Trophoblast cell (in vitro differentiated cells and primary cell): ENCODE measurements around the gene GTF2IRD1.

ENCODE experiments used
- DNase-seq, 2 donors: peaks; one replicate each; pipeline ENCODE4 v3.0.0-alpha.2; 2016
- H2AFZ ChIP-seq: 2 replicates; pipeline ENCODE4 v1.6.1; 2013; ENCODE audit warnings: low read length, moderate library complexity, mild to moderate bottlenecking; ENCODE audit not compliant: insufficient read depth, poor library complexity
- H2AK5ac ChIP-seq: 2 replicates; pipeline ENCODE4 v1.6.1; 2013; ENCODE audit warnings: mild to moderate bottlenecking, low read length
- H2BK120ac ChIP-seq: 2 replicates; pipeline ENCODE4 v1.6.1; 2013; ENCODE audit warnings: low read length, mild to moderate bottlenecking, moderate library complexity; ENCODE audit not compliant: insufficient read depth, poor library complexity
- H2BK12ac ChIP-seq: 2 replicates; pipeline ENCODE4 v1.6.1; 2013; ENCODE audit warnings: mild to moderate bottlenecking, low read length, moderate library complexity
- H2BK5ac ChIP-seq: 2 replicates; pipeline ENCODE4 v1.6.1; 2013; ENCODE audit warnings: low read length, low read depth, moderate library complexity, mild to moderate bottlenecking; ENCODE audit not compliant: poor library complexity
- H3K14ac ChIP-seq: 2 replicates; pipeline ENCODE4 v1.6.1; 2013; ENCODE audit warnings: mild to moderate bottlenecking, low read length
- H3K18ac ChIP-seq: 2 replicates; pipeline ENCODE4 v1.6.1; 2013; ENCODE audit warnings: mild to moderate bottlenecking, low read length
- H3K23ac ChIP-seq: 2 replicates; pipeline ENCODE4 v1.6.1; 2013; ENCODE audit warnings: low read length
- H3K27ac ChIP-seq: 2 replicates; pipeline ENCODE4 v1.5.1; 2013; ENCODE audit warnings: low read depth, mild to moderate bottlenecking, inconsistent platforms, low read length, moderate library complexity
- H3K27me3 ChIP-seq: 2 replicates; pipeline ENCODE4 v1.6.1; 2013; ENCODE audit warnings: inconsistent platforms, mild to moderate bottlenecking, low read length, moderate library complexity; ENCODE audit not compliant: insufficient read depth
- H3K36me3 ChIP-seq, 2 experiments: 1 replicate in 1 of 2; 2 replicates in 1 of 2; pipeline ENCODE4 v1.6.1; 2013; ENCODE audit warnings: low read length in 2 of 2, mild to moderate bottlenecking in 2 of 2, moderate library complexity in 1 of 2; ENCODE audit not compliant: insufficient read depth in 2 of 2, control insufficient read depth in 1 of 2
- H3K4ac ChIP-seq: 2 replicates; pipeline ENCODE4 v1.6.1; 2013; ENCODE audit warnings: low read depth, mild to moderate bottlenecking, low read length, moderate library complexity
- H3K4me1 ChIP-seq, 2 experiments: 1 replicate in 1 of 2; 2 replicates in 1 of 2; pipeline ENCODE4 v1.6.1; 2013; ENCODE audit warnings: low read length in 2 of 2, mild to moderate bottlenecking in 2 of 2, moderate library complexity in 1 of 2; ENCODE audit not compliant: insufficient read depth in 2 of 2, control insufficient read depth in 1 of 2
- H3K4me2 ChIP-seq: 2 replicates; pipeline ENCODE4 v1.6.1; 2013; ENCODE audit warnings: inconsistent platforms, mild to moderate bottlenecking, low read length, moderate library complexity
- H3K4me3 ChIP-seq: 2 replicates; pipeline ENCODE4 v1.5.1; 2013; ENCODE audit warnings: mild to moderate bottlenecking, low read depth, low read length, inconsistent platforms
- H3K79me1 ChIP-seq: one replicate; pipeline ENCODE4 v1.6.1; 2013; ENCODE audit warnings: low read length
- H3K79me2 ChIP-seq: 2 replicates; pipeline ENCODE4 v1.6.1; 2013; ENCODE audit warnings: low read length, mild to moderate bottlenecking; ENCODE audit not compliant: control insufficient read depth, insufficient read depth, poor library complexity
- H3K9ac ChIP-seq: 2 replicates; pipeline ENCODE4 v1.6.1; 2013; ENCODE audit warnings: mild to moderate bottlenecking, low read length
- H3K9me3 ChIP-seq: 2 replicates; pipeline ENCODE4 v1.6.1; 2013; ENCODE audit warnings: low read depth, mild to moderate bottlenecking, control low read depth, inconsistent platforms, low read length; ENCODE audit not compliant: insufficient read depth
- H4K12ac ChIP-seq: 2 replicates; pipeline ENCODE4 v1.6.1; 2013; ENCODE audit warnings: low read depth, mild to moderate bottlenecking, low read length, moderate library complexity
- H4K8ac ChIP-seq: 2 replicates; pipeline ENCODE4 v1.6.1; 2013; ENCODE audit warnings: low read depth, mild to moderate bottlenecking, low read length, moderate library complexity
- H4K91ac ChIP-seq: one replicate; pipeline ENCODE4 v1.6.1; 2013; ENCODE audit warnings: low read depth, mild to moderate bottlenecking, low read length, moderate library complexity
- WGBS: extraction: QIAGEN DNeasy Blood & Tissue Kit; methylation state at CpG from one replicate; pipeline ENCODE4 v1.1.7; 2013; ENCODE audit warnings: missing lambda C conversion rate; ENCODE audit not compliant: insufficient read length, insufficient coverage; ENCODE audit errors: extremely low coverage; 5-methylcytosine and 5-hydroxymethylcytosine counted together

Gene GTF2IRD1

GRCh38 chr7:74522281-74522905, 68.7 kb downstream of the GTF2IRD1 start:
- H3K9me3 ChIP-seq: peaks cover 2% of the 10 kb centered on the region
- H3K14ac ChIP-seq: no peak overlapping the region
- peaks cover 32 to 45% of the 10 kb centered on the region in 2 experiments for H3K36me3 ChIP-seq
- DNase-seq: peak in 1 of 2 donors; percentile 33
- no peak overlapping the region for H2AK5ac ChIP-seq
- no peak overlapping the region for H4K12ac ChIP-seq
- H3K4me3 ChIP-seq: no peak overlapping the region
- H2BK12ac ChIP-seq: no peak overlapping the region
- no peak overlapping the region for H3K18ac ChIP-seq
- H2BK5ac ChIP-seq: no peak overlapping the region
- no peak overlapping the region for H4K8ac ChIP-seq
- no peak overlapping the region for H2BK120ac ChIP-seq
- WGBS: no CpG with 5 or more reads among the region's 1 CpG
- peaks cover 0 to 5% of the 10 kb centered on the region in 2 experiments for H3K4me1 ChIP-seq
- H3K23ac ChIP-seq: no peak overlapping the region
- H2AFZ ChIP-seq: no peak overlapping the region
- no peak overlapping the region for H3K27ac ChIP-seq
- H3K4ac ChIP-seq: no peak overlapping the region
- peaks cover 3% of the 10 kb centered on the region for H3K79me1 ChIP-seq
- no peak overlapping the region for H4K91ac ChIP-seq
- H3K79me2 ChIP-seq: no peaks in the 10 kb centered on the region
- no peak overlapping the region for H3K4me2 ChIP-seq
- H3K27me3 ChIP-seq: no peaks in the 10 kb centered on the region
- no peak overlapping the region for H3K9ac ChIP-seq

- peaks cover 35 to 44% of the 10 kb centered on the region in 2 experiments for H3K36me3 ChIP-seq
- no peak for DNase-seq
- H3K4me1 ChIP-seq: peaks cover 0 to 5% of the 10 kb centered on the region in 2 experiments
- no peak overlapping the region for H3K4me3 ChIP-seq
- H3K79me2 ChIP-seq: no peaks in the 10 kb centered on the region
- no peak overlapping the region for H3K14ac ChIP-seq
- H3K27ac ChIP-seq: no peak overlapping the region
- no peak overlapping the region for H2AK5ac ChIP-seq
- no peak overlapping the region for H3K4me2 ChIP-seq
- WGBS: no CpG with 5 or more reads among the region's 4 CpGs
- no peak overlapping the region for H4K12ac ChIP-seq
- H2AFZ ChIP-seq: no peak overlapping the region
- no peak overlapping the region for H4K91ac ChIP-seq
- H2BK120ac ChIP-seq: no peak overlapping the region
- H3K18ac ChIP-seq: no peak overlapping the region
- no peak overlapping the region for H3K9ac ChIP-seq
- H2BK12ac ChIP-seq: no peak overlapping the region
- H3K4ac ChIP-seq: no peak overlapping the region
- no peak overlapping the region for H2BK5ac ChIP-seq
- H3K23ac ChIP-seq: no peak overlapping the region
- H3K79me1 ChIP-seq: peaks cover 3% of the 10 kb centered on the region
- no peak overlapping the region for H4K8ac ChIP-seq
- H3K27me3 ChIP-seq: no peaks in the 10 kb centered on the region
- H3K9me3 ChIP-seq: peaks cover 2% of the 10 kb centered on the region
Observed at GRCh38 chr7:74523015-74523414, 69.3 kb downstream of the GTF2IRD1 start.

DNA sequence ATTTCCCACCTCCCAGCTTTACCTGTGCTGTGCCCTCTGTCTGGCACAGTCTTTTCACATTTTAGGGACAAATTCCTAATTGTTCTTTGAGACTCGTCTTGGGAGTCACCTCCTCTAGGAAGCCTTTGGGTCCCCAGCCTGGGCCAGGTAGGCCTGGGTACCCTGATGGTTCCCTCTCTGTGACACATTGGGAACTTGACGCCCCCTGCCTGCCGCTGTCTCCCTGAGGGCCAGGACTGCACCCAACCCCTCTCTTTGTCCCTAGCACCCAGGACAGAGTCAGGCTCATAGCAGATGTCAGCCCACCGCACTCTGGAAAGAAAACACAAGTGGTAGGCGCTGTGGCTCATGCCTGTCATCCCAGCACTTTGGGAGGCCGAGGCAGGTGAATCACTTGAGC, 71.4 kb downstream of the GTF2IRD1 start:
- H2BK120ac ChIP-seq: no peak overlapping the region

GRCh38 chr7:74525881-74526280, 72.2 kb downstream of the GTF2IRD1 start:
- Histone ChIP-seq H3K4ac (no peak overlapping the region), H3K36me3 (peaks cover 29 to 41% of the 10 kb centered on the region in 2 experiments), H3K79me2 (no peaks in the 10 kb centered on the region), H4K91ac (no peak overlapping the region), H2AK5ac (no peak overlapping the region), H4K12ac (no peak overlapping the region), H3K9me3 (peaks cover 2% of the 10 kb centered on the region), H3K14ac (no peak overlapping the region), H2AFZ (no peak overlapping the region), H3K23ac (no peak overlapping the region), H3K27ac (no peak overlapping the region), H2BK5ac (no peak overlapping the region), H3K27me3 (no peaks in the 10 kb centered on the region), H2BK120ac (no peak overlapping the region), H3K79me1 (peaks cover 3% of the 10 kb centered on the region), H3K4me3 (no peak overlapping the region), H3K9ac (no peak overlapping the region), H4K8ac (no peak overlapping the region), H3K18ac (no peak overlapping the region), H3K4me1 (peaks cover 0 to 5% of the 10 kb centered on the region in 2 experiments), H3K4me2 (no peak overlapping the region), H2BK12ac (no peak overlapping the region)
- WGBS: no CpG with 5 or more reads among the region's 7 CpGs
- peak; percentile 49 to 51 for DNase-seq

More for the DNA sequence above, 71.4 kb downstream of the GTF2IRD1 start:
- Histone ChIP-seq H4K8ac (no peak overlapping the region), H3K4me3 (no peak overlapping the region), H3K4ac (no peak overlapping the region), H3K9me3 (peaks cover 2% of the 10 kb centered on the region), H3K27me3 (no peaks in the 10 kb centered on the region), H3K27ac (no peak overlapping the region), H3K4me2 (no peak overlapping the region), H4K12ac (no peak overlapping the region), H2BK5ac (no peak overlapping the region), H3K23ac (no peak overlapping the region), H3K79me1 (peaks cover 3% of the 10 kb centered on the region), H3K4me1 (peaks cover 0 to 5% of the 10 kb centered on the region in 2 experiments), H3K14ac (no peak overlapping the region), H4K91ac (no peak overlapping the region), H2BK12ac (no peak overlapping the region), H3K9ac (no peak overlapping the region), H3K79me2 (no peaks in the 10 kb centered on the region), H3K36me3 (peaks cover 30 to 38% of the 10 kb centered on the region in 2 experiments), H3K18ac (no peak overlapping the region), H2AFZ (no peak overlapping the region), H2AK5ac (no peak overlapping the region)
- DNase-seq: no peak
- no CpG with 5 or more reads among the region's 6 CpGs for WGBS
